GM12874 (cell line): Measurements from ENCODE around the gene LHPP.

Experiments
- CTCF ChIP-seq: IDR thresholded peaks from 2 replicates; pipeline ENCODE4 v1.5.1; 2011; ENCODE audit warnings: low read depth, mild to moderate bottlenecking, control low read depth, low read length, moderate library complexity; ENCODE audit not compliant: insufficient read depth

Gene LHPP

DNA sequence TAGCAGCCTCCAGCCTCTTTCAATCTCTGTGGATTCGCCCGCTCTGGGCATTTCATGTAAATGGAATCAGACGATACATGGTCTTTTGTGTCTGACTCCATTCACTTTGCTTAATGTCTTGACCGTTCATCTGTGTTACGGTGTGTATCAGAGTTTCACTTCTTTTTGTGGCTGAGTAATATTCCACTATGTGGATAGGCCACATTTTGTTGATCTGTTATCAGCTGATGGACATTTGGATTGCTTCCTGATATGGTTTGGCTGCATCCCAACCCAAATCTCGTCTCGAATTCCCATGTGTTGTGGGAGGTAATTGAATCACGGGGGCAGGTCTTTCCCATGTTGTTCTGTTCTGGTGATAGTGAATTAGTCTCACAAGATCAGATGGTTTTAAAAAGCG, 109.0 kb downstream of the LHPP start:
- TF ChIP-seq CTCF: no peak

DNA sequence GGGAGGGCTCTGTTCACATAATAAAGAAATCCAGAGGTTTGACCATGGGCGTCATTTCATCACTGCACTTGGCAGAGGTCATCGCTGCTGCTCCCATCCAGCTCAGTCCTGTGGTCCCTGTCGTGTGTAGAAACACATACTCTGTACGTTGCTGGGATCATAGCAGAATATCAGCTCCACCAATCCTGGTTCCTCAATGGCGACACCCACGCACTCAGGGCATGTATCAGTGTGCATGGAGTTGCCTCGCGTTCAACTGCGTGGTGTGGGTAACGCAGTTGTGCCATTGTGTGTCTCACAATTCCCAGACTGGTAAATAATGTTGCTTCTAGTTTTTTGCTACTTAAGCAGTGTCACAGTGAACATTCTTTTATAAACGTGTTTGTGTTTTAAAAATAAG, 111.1 kb downstream of the LHPP start:
- TF ChIP-seq CTCF: no peak

- no peak for TF ChIP-seq CTCF
These were observed 112.3 kb downstream of the LHPP start for GRCh38 chr10:124573726-124574455.

GRCh38 chr10:124574456-124575070, 112.9 kb downstream of the LHPP start:
- no peak for TF ChIP-seq CTCF

DNA sequence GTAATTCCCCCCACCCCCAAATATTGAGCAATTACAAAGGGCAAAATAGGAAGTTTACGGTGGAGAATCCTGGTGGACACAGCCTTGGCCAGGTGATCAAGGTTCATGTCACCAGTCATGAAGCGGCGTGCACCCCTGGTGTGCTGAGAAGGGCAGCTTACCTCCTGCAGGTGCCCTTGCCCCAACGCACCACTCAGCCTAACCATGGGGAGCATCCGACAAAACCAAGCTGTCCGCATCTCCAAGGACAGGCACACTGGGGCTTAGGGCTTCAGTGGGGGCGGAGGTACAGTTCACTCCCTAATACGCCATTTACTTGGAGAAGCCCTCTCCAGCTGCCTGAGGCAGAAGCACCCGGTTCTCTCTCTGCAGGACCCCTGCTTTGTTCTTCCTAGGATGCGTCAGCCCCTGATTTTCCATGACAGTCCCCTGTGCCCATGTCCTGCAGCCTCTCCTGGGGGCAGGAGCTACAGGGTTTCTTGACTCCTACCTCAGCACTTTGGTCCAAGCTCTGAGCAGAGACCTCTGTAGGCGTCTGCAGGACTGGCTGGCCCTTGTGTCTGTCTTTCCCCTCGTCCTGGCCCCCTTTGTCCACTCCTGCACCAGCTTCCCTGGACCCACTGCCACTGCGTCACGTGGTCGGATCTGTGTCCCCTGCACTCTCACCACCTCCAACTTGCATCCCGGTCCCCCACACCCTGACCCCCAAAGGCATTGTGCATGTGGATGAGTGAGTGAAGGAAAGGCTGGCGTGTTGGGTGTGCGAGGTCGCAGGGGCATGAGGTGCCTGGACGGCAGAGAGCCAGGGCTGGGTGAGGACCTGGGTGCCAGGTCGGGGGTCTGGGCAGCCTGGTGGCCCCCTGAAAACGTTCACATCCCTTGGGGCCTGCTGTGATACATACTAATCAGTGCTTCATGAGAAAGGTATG, 113.7 kb downstream of the LHPP start:
- no peak for TF ChIP-seq CTCF

GRCh38 chr10:124576526-124577420, 115.2 kb downstream of the LHPP start:
- no peak for TF ChIP-seq CTCF

DNA sequence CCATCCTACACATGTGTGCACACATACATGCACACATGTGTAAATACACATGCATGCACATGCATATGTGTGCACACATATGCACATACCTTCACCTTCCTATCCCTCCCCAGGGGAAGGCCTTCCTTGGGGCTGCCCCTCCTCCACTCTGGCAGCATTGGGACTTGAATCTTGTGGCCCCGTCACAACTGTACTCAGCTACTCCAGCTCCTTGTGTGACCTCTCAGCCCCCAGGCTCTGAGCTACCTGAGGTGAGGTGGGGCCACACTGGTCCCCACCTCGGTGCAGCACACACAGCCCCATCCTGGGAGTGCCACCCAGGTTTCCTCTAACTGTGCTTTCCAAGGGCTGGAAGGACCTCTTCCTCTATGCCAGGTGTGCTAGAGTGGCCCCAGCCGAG, 116.0 kb downstream of the LHPP start:
- TF ChIP-seq CTCF: no peak
